Cardiac septum (tissue), 1 donor: ENCODE results near the gene KRT40. TPM values are rescaled to one million over a fixed set of nuclear protein-coding genes. Genes with fewer than 3 reads are reported as not detected.

ENCODE experiments used
- DNase-seq: peaks from one replicate; pipeline ENCODE4 v3.0.0-alpha.2; 2020; ENCODE audit warnings: low spot score
- intact Hi-C: fragments of 100-400 bp; cut with DNase I; formaldehyde crosslinking; loops from one replicate; pipeline ENCODE4 v1.14.0; 2022
- long read RNA-seq: library from polyadenylated mRNA; unstranded; transcript quantifications from one replicate; pipeline ENCODE4 v2.0.0, GENCODE V29; 2021
- total RNA-seq: library from RNA; stranded (reverse); fragmentation: NEBNext Ultra II Directional; extraction: Animal tissue kit (Norgen Biotek cat#: 25700); gene quantifications from one replicate; pipeline ENCODE4 v1.2.1, GENCODE V29; 2021
- donor health status: DM: no; HTN: no; CAD: no.

KRT40 gene
- not detected for total RNA-seq
- long read RNA-seq: 0 reads

- intact Hi-C loops: no loop called here
- DNase-seq: no peak
These were observed at the start of gene KRT40 for GRCh38 chr17:40984226-40984625. Gene KRT40, minus strand, starts transcription at chr17:40984326. Its CDS starts 53 bp downstream, at chr17:40984273.

GRCh38 chr17:41029633-41030245 is 45.6 kb upstream of the KRT40 start, which contains the start of gene KRTAP1-4:
Gene KRTAP1-4, minus strand, starts transcription at chr17:41030195. Its CDS starts 117 bp downstream, at chr17:41030078.
- intact Hi-C loops: no loop called here
- no peak for DNase-seq

- intact Hi-C loops: no loop called here
- no peak for DNase-seq
These were observed 42.8 kb upstream of the KRT40 start, which contains the start of gene KRTAP1-5 for GRCh38 chr17:41026715-41027471. Gene KRTAP1-5, minus strand, starts transcription at chr17:41027208. Its CDS starts 53 bp downstream, at chr17:41027155.

- no peak for DNase-seq
- intact Hi-C loops: no loop called here
These were observed 40.6 kb upstream of the KRT40 start for GRCh38 chr17:41024697-41025096.

GRCh38 chr17:41020336-41020735 is 36.2 kb upstream of the KRT40 start:
- intact Hi-C loops: no loop called here
- DNase-seq: no peak

GRCh38 chr17:41019415-41019814 is 35.3 kb upstream of the KRT40 start:
- DNase-seq: no peak
- intact Hi-C loops: no loop called here

- no peak for DNase-seq
- intact Hi-C loops: no loop called here
These were observed 34.4 kb upstream of the KRT40 start for GRCh38 chr17:41018541-41018940.

- no peak for DNase-seq
- intact Hi-C loops: no loop called here
These were observed 32.6 kb upstream of the KRT40 start for GRCh38 chr17:41016578-41017215.

- intact Hi-C loops: no loop called here
- no peak for DNase-seq
These were observed 31.3 kb upstream of the KRT40 start for GRCh38 chr17:41015454-41015853.

GRCh38 chr17:41013606-41014005 is 29.5 kb upstream of the KRT40 start:
- no peak for DNase-seq
- intact Hi-C loops: no loop called here

GRCh38 chr17:41013181-41013580 is 29.1 kb upstream of the KRT40 start:
- intact Hi-C loops: no loop called here
- no peak for DNase-seq

- no peak for DNase-seq
- intact Hi-C loops: no loop called here
These were observed 28.4 kb upstream of the KRT40 start for GRCh38 chr17:41012326-41013120.

- intact Hi-C loops: no loop called here
- no peak for DNase-seq
These were observed 26.3 kb upstream of the KRT40 start for GRCh38 chr17:41010441-41010840.

GRCh38 chr17:41009936-41010335 is 25.8 kb upstream of the KRT40 start:
- intact Hi-C loops: no loop called here

GRCh38 chr17:41009301-41009760 is 25.2 kb upstream of the KRT40 start:
- intact Hi-C loops: no loop called here
- DNase-seq: no peak

More at GRCh38 chr17:41009936-41010335, 25.8 kb upstream of the KRT40 start:
- no peak for DNase-seq

GRCh38 chr17:41008811-41009210 is 24.7 kb upstream of the KRT40 start, which contains the start of gene KRTAP3-1:
Gene KRTAP3-1, minus strand, starts transcription at chr17:41009128. Its CDS starts 54 bp downstream, at chr17:41009074.
- DNase-seq: no peak
- intact Hi-C loops: no loop called here

GRCh38 chr17:41004397-41004796 is 20.3 kb upstream of the KRT40 start:
- no peak for DNase-seq
- intact Hi-C loops: no loop called here

- intact Hi-C loops: no loop called here
- DNase-seq: no peak
These were observed 19.8 kb upstream of the KRT40 start for GRCh38 chr17:41003926-41004325.

- intact Hi-C loops: no loop called here
These were observed 18.7 kb upstream of the KRT40 start for GRCh38 chr17:41002814-41003213.

GRCh38 chr17:41001795-41002194 is 17.7 kb upstream of the KRT40 start:
- intact Hi-C loops: no loop called here
- no peak for DNase-seq

More at GRCh38 chr17:41002814-41003213, 18.7 kb upstream of the KRT40 start:
- DNase-seq: no peak
